ENCODE results near the gene ZNF577.

GRCh38 chr19:51830274-51830673, 57.5 kb downstream of the ZNF577 start:
- no peak for TF ChIP-seq CTCF (conservative IDR thresholded peaks at IDR 0.05; ENCODE audit: low read depth, low read length)
- no peak for TF ChIP-seq RAD21 (IDR thresholded peaks at IDR 0.05; ENCODE audit: low read length)
- TF ChIP-seq SMC3 (IDR thresholded peaks at IDR 0.05; ENCODE audit: low read depth, low read length), result no peak
- no peak for TF ChIP-seq ELK1 (IDR thresholded peaks at IDR 0.05; ENCODE audit: borderline replicate concordance, low read depth, low read length)
- no peak for TF ChIP-seq RCOR1 (IDR thresholded peaks at IDR 0.05; ENCODE audit: insufficient replicate concordance, low read length)
- no peak for TF ChIP-seq POLR2A (IDR thresholded peaks at IDR 0.05; ENCODE audit: low read depth, low read length)

Data from IMR-90 (cell line).